Measurements from ENCODE around the gene HPSE. TPM values are rescaled to one million over a fixed set of nuclear protein-coding genes. Genes with fewer than 3 reads are reported as not detected.

The HPSE gene
- total RNA-seq, 1 donor, result 0.27 TPM

DNA sequence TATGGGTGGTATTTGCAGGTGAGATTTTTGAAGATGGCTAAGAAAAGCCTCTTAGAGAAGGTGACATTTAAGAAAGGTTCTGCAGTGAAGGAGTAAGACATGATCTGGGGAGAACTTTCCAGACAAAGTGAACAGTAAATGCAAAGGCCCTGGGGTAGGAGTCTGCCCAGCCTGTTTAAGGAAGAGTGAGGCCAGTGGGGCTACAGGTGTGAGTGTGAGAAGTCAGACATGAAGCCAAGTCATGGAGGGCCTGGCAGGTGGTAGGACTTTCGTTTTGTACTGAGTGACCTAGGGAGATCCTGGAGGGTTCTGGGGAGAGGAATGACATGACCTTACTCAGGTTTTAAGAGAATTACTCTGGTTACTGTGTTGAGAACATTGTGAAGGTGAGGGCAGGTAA is 71.5 kb downstream of the HPSE start:
- TF ChIP-seq, protein P1, sequence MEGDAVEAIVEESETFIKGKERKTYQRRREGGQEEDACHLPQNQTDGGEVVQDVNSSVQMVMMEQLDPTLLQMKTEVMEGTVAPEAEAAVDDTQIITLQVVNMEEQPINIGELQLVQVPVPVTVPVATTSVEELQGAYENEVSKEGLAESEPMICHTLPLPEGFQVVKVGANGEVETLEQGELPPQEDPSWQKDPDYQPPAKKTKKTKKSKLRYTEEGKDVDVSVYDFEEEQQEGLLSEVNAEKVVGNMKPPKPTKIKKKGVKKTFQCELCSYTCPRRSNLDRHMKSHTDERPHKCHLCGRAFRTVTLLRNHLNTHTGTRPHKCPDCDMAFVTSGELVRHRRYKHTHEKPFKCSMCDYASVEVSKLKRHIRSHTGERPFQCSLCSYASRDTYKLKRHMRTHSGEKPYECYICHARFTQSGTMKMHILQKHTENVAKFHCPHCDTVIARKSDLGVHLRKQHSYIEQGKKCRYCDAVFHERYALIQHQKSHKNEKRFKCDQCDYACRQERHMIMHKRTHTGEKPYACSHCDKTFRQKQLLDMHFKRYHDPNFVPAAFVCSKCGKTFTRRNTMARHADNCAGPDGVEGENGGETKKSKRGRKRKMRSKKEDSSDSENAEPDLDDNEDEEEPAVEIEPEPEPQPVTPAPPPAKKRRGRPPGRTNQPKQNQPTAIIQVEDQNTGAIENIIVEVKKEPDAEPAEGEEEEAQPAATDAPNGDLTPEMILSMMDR (IDR thresholded peaks at IDR 0.05; ENCODE audit: insufficient read depth, low read length), result no peak

DNA sequence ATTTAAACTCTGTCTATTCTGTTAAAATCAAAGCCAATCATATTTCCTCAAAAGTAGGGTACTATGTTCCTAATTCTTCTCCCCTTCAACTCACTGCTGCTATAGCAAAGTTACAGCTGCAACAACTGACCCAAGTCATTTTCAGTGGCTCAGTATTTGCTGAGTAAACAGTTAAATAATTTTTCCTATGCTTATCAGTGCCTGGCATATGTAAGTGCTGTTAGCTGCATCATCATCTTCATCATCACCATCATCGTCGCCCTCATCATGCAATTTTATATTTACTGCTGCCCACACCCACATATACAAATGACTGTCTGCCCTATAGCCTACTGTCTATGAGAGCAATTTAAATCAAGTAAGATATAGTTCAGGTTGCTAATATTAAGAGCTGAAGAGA is 72.0 kb downstream of the HPSE start:
- TF ChIP-seq, protein P1 (IDR thresholded peaks at IDR 0.05; ENCODE audit: insufficient read depth, low read length), result no peak
- no peak for DNase-seq (ENCODE audit: low read depth)
- no peak overlapping the region for H3K4me3 ChIP-seq (ENCODE audit: low read depth, low read length)

More for the DNA sequence above, 71.5 kb downstream of the HPSE start:
- H3K4me3 ChIP-seq (ENCODE audit: low read depth, low read length), result no peak overlapping the region
- DNase-seq (ENCODE audit: low read depth), result no peak

DNA sequence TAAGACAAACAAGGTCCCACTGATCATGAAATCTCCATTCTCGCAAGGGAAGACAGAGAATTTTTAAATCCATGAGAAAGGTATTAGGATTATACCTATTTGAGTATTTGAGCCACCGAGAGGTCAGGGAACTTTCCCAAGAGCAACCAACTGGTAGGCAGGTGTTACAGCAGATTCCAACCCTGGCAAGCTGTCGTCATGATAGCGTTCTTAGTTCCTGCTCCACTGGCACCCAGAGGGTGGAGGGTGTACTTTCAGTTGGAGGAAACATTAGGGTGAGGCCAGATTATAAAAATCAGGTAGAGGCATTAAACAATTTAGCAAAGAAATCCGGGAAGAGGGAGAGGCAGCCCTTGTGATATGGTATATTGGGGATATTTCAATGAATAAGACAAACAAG is 73.3 kb downstream of the HPSE start:
- no peak for DNase-seq (ENCODE audit: low read depth)
- TF ChIP-seq, protein P1 (IDR thresholded peaks at IDR 0.05; ENCODE audit: insufficient read depth, low read length), result no peak

DNA sequence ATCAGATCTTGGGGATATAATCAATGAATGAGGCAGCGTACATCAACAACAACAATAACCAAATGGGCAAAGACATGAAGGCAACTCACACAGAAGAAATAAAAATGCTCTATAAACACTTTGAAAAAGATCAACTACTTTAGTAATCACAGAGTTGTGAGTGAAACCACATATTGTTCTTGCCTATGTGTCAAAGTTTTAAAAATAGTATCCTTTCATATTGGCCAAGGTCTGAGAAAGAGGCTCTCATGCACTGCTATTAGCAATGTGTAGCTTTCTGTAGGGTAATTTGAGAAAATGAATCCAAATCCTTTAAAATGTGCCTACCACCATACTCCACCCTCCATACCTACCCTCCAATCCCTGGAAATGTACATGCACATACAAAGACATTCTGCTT is 75.1 kb downstream of the HPSE start:
- TF ChIP-seq, protein P1 (IDR thresholded peaks at IDR 0.05; ENCODE audit: insufficient read depth, low read length), result no peak
- peak; percentile 39 for DNase-seq (ENCODE audit: low read depth)
- H3K4me3 ChIP-seq (ENCODE audit: low read depth, low read length), result no peak overlapping the region

More for the DNA sequence above, 73.3 kb downstream of the HPSE start:
- no peak overlapping the region for H3K4me3 ChIP-seq (ENCODE audit: low read depth, low read length)

DNA sequence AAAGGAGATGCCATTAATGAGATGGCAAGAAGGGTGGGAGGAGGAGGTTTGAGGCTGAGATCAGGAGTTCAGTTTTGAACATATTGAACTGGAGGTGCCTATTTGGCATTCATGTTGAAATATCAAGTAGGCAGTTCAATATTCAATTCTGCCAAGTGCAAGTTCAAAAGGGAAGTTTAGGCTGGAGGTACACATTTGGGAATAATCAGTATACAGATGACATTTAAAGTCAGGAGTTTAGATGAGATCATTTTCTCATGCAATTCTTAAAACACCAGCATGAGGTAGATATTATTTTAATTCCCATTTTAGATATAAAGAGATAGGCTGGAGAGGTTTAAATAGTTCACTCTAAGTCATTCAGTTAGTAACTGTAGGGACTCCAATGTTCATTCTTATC is 76.2 kb downstream of the HPSE start:
- H3K4me3 ChIP-seq (ENCODE audit: low read depth, low read length), result no peak overlapping the region
- peak; percentile 35 for DNase-seq (ENCODE audit: low read depth)
- TF ChIP-seq, protein P1 (IDR thresholded peaks at IDR 0.05; ENCODE audit: insufficient read depth, low read length), result no peak

DNA sequence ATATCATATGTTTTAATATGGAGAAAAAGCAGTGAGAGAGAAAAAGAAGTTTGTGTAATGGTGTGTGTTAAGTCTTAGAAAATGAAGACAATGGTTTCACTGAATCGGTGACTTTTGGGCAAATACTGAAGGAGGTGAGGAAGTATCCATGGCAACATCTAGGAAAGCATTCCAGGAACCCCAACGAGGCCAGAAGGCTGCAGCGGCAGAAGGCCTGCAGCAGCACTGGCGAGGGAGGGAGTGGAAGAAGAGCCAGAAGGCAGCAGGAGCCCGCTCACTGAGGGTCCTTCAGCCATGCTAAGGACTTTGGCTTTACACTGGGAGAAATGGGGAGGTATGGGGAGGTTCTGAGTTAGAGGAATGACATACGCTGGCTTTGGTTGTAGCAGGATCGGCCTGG is 76.8 kb downstream of the HPSE start:
- TF ChIP-seq, protein P1 (IDR thresholded peaks at IDR 0.05; ENCODE audit: insufficient read depth, low read length), result no peak
- no peak for DNase-seq (ENCODE audit: low read depth)

DNA sequence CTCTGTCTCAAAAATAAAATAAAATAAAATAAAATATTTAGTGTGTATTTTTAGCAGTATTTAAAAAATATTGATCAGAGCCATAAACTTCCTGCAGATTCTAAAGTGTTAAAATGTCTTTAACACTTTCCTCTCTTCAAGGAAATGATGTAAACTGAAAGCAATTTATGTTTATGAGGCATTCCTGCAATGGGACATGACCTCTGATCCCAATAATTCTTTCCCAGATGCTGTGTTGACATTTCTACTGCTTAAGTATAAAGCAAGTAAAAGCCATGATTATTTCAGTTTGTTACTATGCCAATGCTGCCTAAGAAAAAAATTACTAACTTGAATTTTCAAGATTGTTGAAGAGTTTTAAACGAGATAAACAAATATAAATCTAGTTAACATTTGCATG is 79.1 kb downstream of the HPSE start:
- TF ChIP-seq, protein P1 (IDR thresholded peaks at IDR 0.05; ENCODE audit: insufficient read depth, low read length), result no peak
- no peak overlapping the region for H3K4me3 ChIP-seq (ENCODE audit: low read depth, low read length)
- DNase-seq (ENCODE audit: low read depth), result peak; percentile 64

More for the DNA sequence above, 76.8 kb downstream of the HPSE start:
- H3K4me3 ChIP-seq (ENCODE audit: low read depth, low read length), result no peak overlapping the region

Data from fibroblast of the aortic adventitia (primary cell).